HEK293 (cell line): Measurements from ENCODE around the gene CORT.

Experiments used
- ATF2 ChIP-seq: fragments of 450-650 bp; formaldehyde crosslinking; IDR thresholded peaks from 2 replicates; pipeline ENCODE4 v1.5.1; 2016; ENCODE audit warnings: missing biosample characterization, missing genetic modification characterization, low read depth
- BCL11A ChIP-seq: fragments of 450-650 bp; formaldehyde crosslinking; IDR thresholded peaks from 2 replicates; pipeline ENCODE4 v1.5.1; 2016; ENCODE audit warnings: low read depth, missing biosample characterization, missing genetic modification characterization
- GFI1B ChIP-seq: fragments of 450-650 bp; formaldehyde crosslinking; IDR thresholded peaks from 2 replicates; pipeline ENCODE4 v1.5.1; 2016; ENCODE audit warnings: missing biosample characterization, missing genetic modification characterization
- KLF10 ChIP-seq: fragments of 450-650 bp; IDR thresholded peaks from 2 replicates; pipeline ENCODE4 v1.5.1; 2018; ENCODE audit warnings: missing biosample characterization, mild to moderate bottlenecking, missing genetic modification characterization
- OVOL3 ChIP-seq: fragments of 450-650 bp; formaldehyde crosslinking; IDR thresholded peaks from 2 replicates; pipeline ENCODE4 v1.5.1; 2016; ENCODE audit warnings: missing biosample characterization, missing genetic modification characterization
- PBX3 ChIP-seq: sonication (generic); formaldehyde crosslinking; IDR thresholded peaks from 2 replicates; pipeline ENCODE4 v1.8.1; 2022; ENCODE audit warnings: mild to moderate bottlenecking, moderate library complexity, missing genetic modification reagents
- SP7 ChIP-seq: fragments of 450-650 bp; formaldehyde crosslinking; IDR thresholded peaks from 2 replicates; pipeline ENCODE4 v1.5.1; 2016; ENCODE audit warnings: missing biosample characterization, missing genetic modification characterization
- ZFP3 ChIP-seq: fragments of 450-650 bp; formaldehyde crosslinking; IDR thresholded peaks from 2 replicates; pipeline ENCODE4 v1.5.1; 2016; ENCODE audit warnings: low read depth, missing biosample characterization, missing genetic modification characterization
- ZFP69B ChIP-seq: fragments of 450-650 bp; formaldehyde crosslinking; IDR thresholded peaks from 2 replicates; pipeline ENCODE4 v1.5.1; 2016; ENCODE audit warnings: missing biosample characterization, missing genetic modification characterization
- ZNF133 ChIP-seq: fragments of 450-650 bp; formaldehyde crosslinking; IDR thresholded peaks from 2 replicates; pipeline ENCODE4 v1.5.1; 2016; ENCODE audit warnings: missing biosample characterization, missing genetic modification characterization
- ZNF174 ChIP-seq: fragments of 450-650 bp; formaldehyde crosslinking; IDR thresholded peaks from 2 replicates; pipeline ENCODE4 v1.5.0; 2017; ENCODE audit warnings: missing biosample characterization, mild to moderate bottlenecking, missing genetic modification characterization
- ZNF223 ChIP-seq: fragments of 450-650 bp; formaldehyde crosslinking; IDR thresholded peaks from 2 replicates; pipeline ENCODE4 v1.5.1; 2016; ENCODE audit warnings: missing biosample characterization, missing genetic modification characterization
- ZNF23 ChIP-seq: fragments of 450-650 bp; formaldehyde crosslinking; IDR thresholded peaks from 2 replicates; pipeline ENCODE4 v1.5.1; 2016; ENCODE audit warnings: missing biosample characterization, missing genetic modification characterization, borderline replicate concordance
- ZNF239 ChIP-seq: fragments of 450-650 bp; formaldehyde crosslinking; IDR thresholded peaks from 2 replicates; pipeline ENCODE4 v1.5.1; 2016; ENCODE audit warnings: missing biosample characterization, missing genetic modification characterization
- ZNF280C ChIP-seq: fragments of 450-650 bp; formaldehyde crosslinking; IDR thresholded peaks from 2 replicates; pipeline ENCODE4 v1.5.1; 2016; ENCODE audit warnings: missing biosample characterization, missing genetic modification characterization
- ZNF280D ChIP-seq: fragments of 450-650 bp; formaldehyde crosslinking; IDR thresholded peaks from 2 replicates; pipeline ENCODE4 v1.5.1; 2016; ENCODE audit warnings: missing biosample characterization, missing genetic modification characterization
- ZNF292 ChIP-seq: fragments of 450-650 bp; formaldehyde crosslinking; IDR thresholded peaks from 2 replicates; pipeline ENCODE4 v1.5.1; 2016; ENCODE audit warnings: low read depth, missing biosample characterization, missing genetic modification characterization, borderline replicate concordance
- ZNF362 ChIP-seq: fragments of 450-650 bp; formaldehyde crosslinking; IDR thresholded peaks from 2 replicates; pipeline ENCODE4 v1.5.1; 2016; ENCODE audit warnings: missing biosample characterization, missing genetic modification characterization
- ZNF391 ChIP-seq: fragments of 450-650 bp; formaldehyde crosslinking; IDR thresholded peaks from 2 replicates; pipeline ENCODE4 v1.5.1; 2016; ENCODE audit warnings: low read depth, missing biosample characterization, missing genetic modification characterization, borderline replicate concordance
- ZNF510 ChIP-seq: fragments of 450-650 bp; formaldehyde crosslinking; IDR thresholded peaks from 2 replicates; pipeline ENCODE4 v1.5.1; 2018; ENCODE audit warnings: mild to moderate bottlenecking, missing genetic modification characterization, missing biosample characterization; ENCODE audit not compliant: insufficient replicate concordance
- ZNF521 ChIP-seq: fragments of 450-650 bp; formaldehyde crosslinking; IDR thresholded peaks from 2 replicates; pipeline ENCODE4 v1.5.1; 2017; ENCODE audit warnings: missing biosample characterization, mild to moderate bottlenecking, missing genetic modification characterization
- ZNF624 ChIP-seq: fragments of 450-650 bp; formaldehyde crosslinking; IDR thresholded peaks from 2 replicates; pipeline ENCODE4 v1.5.1; 2017; ENCODE audit warnings: missing biosample characterization, missing genetic modification characterization
- ZNF677 ChIP-seq: fragments of 450-650 bp; IDR thresholded peaks from 2 replicates; pipeline ENCODE4 v1.5.0; 2018; ENCODE audit warnings: missing biosample characterization, mild to moderate bottlenecking, missing genetic modification characterization, moderate library complexity
- ZNF76 ChIP-seq: fragments of 450-650 bp; formaldehyde crosslinking; IDR thresholded peaks from 2 replicates; pipeline ENCODE4; 2016; ENCODE audit warnings: low read depth, missing biosample characterization, missing genetic modification characterization, borderline replicate concordance
- ZNF792 ChIP-seq: fragments of 450-650 bp; formaldehyde crosslinking; IDR thresholded peaks from 2 replicates; pipeline ENCODE4 v1.5.1; 2016; ENCODE audit warnings: missing biosample characterization, missing genetic modification characterization
- ZSCAN4 ChIP-seq: fragments of 450-650 bp; formaldehyde crosslinking; IDR thresholded peaks from 2 replicates; pipeline ENCODE4 v1.5.1; 2017; ENCODE audit warnings: missing biosample characterization, missing genetic modification characterization
- ZSCAN5A ChIP-seq: fragments of 450-650 bp; formaldehyde crosslinking; IDR thresholded peaks from 2 replicates; pipeline ENCODE4 v1.5.1; 2016; ENCODE audit warnings: missing biosample characterization, missing genetic modification characterization

Gene CORT

GRCh38 chr1:10430216-10431069 lies 19.4 kb upstream of the CORT start, which contains the start of gene CENPS (continued):
- no peak for TF ChIP-seq ZNF280C (tag by site-specific recombination)
- TF ChIP-seq ZFP69B (tag by site-specific recombination): peak; percentile 66
- TF ChIP-seq ZNF624 (tag by site-specific recombination): no peak
- no peak for TF ChIP-seq ATF2 (tag by site-specific recombination)
- no peak for TF ChIP-seq ZNF223 (tag by site-specific recombination)
- TF ChIP-seq SP7 (tag by site-specific recombination): peak; percentile 88
- TF ChIP-seq KLF10 (tag by site-specific recombination): peak; percentile 84
- no peak; the same call in 1 of the 2 replicates for TF ChIP-seq ZNF133 (tag by site-specific recombination)
- TF ChIP-seq BCL11A: peak; percentile 71; the same call in 1 of the 2 replicates
- no peak for TF ChIP-seq ZNF280D (tag by site-specific recombination)
- TF ChIP-seq OVOL3: 0 out of 2 replicates have a peak, but pooled peaks have one; percentile 37
- TF ChIP-seq ZNF362 (tag by site-specific recombination): no peak
- no peak; the same call in 1 of the 2 replicates for TF ChIP-seq PBX3
- TF ChIP-seq ZNF23 (tag by site-specific recombination): no peak
- TF ChIP-seq ZNF521 (tag by site-specific recombination): no peak
- no peak for TF ChIP-seq ZNF510
- no peak for TF ChIP-seq ZFP3 (tag by site-specific recombination)
- peak; percentile 90 for TF ChIP-seq ZNF76
- TF ChIP-seq ZNF174 (tag by site-specific recombination): no peak
- TF ChIP-seq ZSCAN4 (tag by site-specific recombination): no peak
- TF ChIP-seq ZNF677: 0 out of 2 replicates have a peak, but pooled peaks have one; percentile 21
- TF ChIP-seq ZSCAN5A (tag by site-specific recombination): 0 out of 2 replicates have a peak, but pooled peaks have one; percentile 32
- no peak for TF ChIP-seq ZNF239 (tag by site-specific recombination)
- no peak for TF ChIP-seq GFI1B (tag by site-specific recombination)
- TF ChIP-seq ZNF292: no peak
- TF ChIP-seq ZNF792 (tag by site-specific recombination): no peak
- peak; percentile 89; the same call in 1 of the 2 replicates for TF ChIP-seq ZNF391 (tag by site-specific recombination)
